Measurements from ENCODE around the gene GNB1L. TPM values are rescaled to one million over a fixed set of nuclear protein-coding genes. Genes with fewer than 3 reads are reported as not detected.

The GNB1L gene
- total RNA-seq, 3 donors from 2014 or later, result 25.9 to 26.3 (median 26.0) TPM

- no peak overlapping the region for H3K4me3 Mint-ChIP-seq
- ATAC-seq (no peak), DNase-seq (no peak)
- H3K27me3 Mint-ChIP-seq (ENCODE audit: low read depth), result no peaks in the 10 kb centered on the region
- no peaks in the 10 kb centered on the region for H3K4me1 Mint-ChIP-seq (ENCODE audit: low read depth)
- no peaks in the 10 kb centered on the region for H3K36me3 Mint-ChIP-seq (ENCODE audit: insufficient read depth)
- H3K9me3 Mint-ChIP-seq, result no peaks in the 10 kb centered on the region
These were observed 10.6 kb upstream of the GNB1L start for GRCh38 chr22:19865141-19865829.

GRCh38 chr22:19864538-19865106 is 9.9 kb upstream of the GNB1L start:
- Mint-ChIP-seq H3K36me3 (ENCODE audit: insufficient read depth) (no peaks in the 10 kb centered on the region), H3K4me3 (no peak overlapping the region), H3K27me3 (ENCODE audit: low read depth) (no peaks in the 10 kb centered on the region), H3K4me1 (ENCODE audit: low read depth) (peaks cover 3% of the 10 kb centered on the region), H3K9me3 (no peaks in the 10 kb centered on the region)
- DNase-seq, result no peak
- no peak for ATAC-seq

- no peaks in the 10 kb centered on the region for H3K36me3 Mint-ChIP-seq (ENCODE audit: insufficient read depth)
- H3K4me3 Mint-ChIP-seq, result no peak overlapping the region
- no peaks in the 10 kb centered on the region for H3K9me3 Mint-ChIP-seq
- H3K4me1 Mint-ChIP-seq (ENCODE audit: low read depth), result peaks cover 5% of the 10 kb centered on the region
- ATAC-seq, result no peak
- no peaks in the 10 kb centered on the region for H3K27me3 Mint-ChIP-seq (ENCODE audit: low read depth)
- DNase-seq, result no peak
These were observed 8.9 kb upstream of the GNB1L start for GRCh38 chr22:19863571-19863970.

- H3K9me3 Mint-ChIP-seq, result no peaks in the 10 kb centered on the region
- no peak for ATAC-seq
- no peaks in the 10 kb centered on the region for H3K27me3 Mint-ChIP-seq (ENCODE audit: low read depth)
- peaks cover 2% of the 10 kb centered on the region for H3K36me3 Mint-ChIP-seq (ENCODE audit: insufficient read depth)
- DNase-seq, result no peak
- no peak overlapping the region for H3K4me3 Mint-ChIP-seq
- peaks cover 10% of the 10 kb centered on the region for H3K4me1 Mint-ChIP-seq (ENCODE audit: low read depth)
These were observed 8.1 kb upstream of the GNB1L start for GRCh38 chr22:19862619-19863246.

GRCh38 chr22:19859861-19860510 is 5.3 kb upstream of the GNB1L start:
- H3K27me3 Mint-ChIP-seq (ENCODE audit: low read depth), result no peaks in the 10 kb centered on the region
- DNase-seq, result no peak
- H3K4me3 Mint-ChIP-seq, result no peak overlapping the region
- ATAC-seq, result no peak
- peaks cover 3% of the 10 kb centered on the region for H3K36me3 Mint-ChIP-seq (ENCODE audit: insufficient read depth)
- H3K4me1 Mint-ChIP-seq (ENCODE audit: low read depth), result peaks cover 26% of the 10 kb centered on the region
- no peaks in the 10 kb centered on the region for H3K9me3 Mint-ChIP-seq

- Mint-ChIP-seq H3K9me3 (no peaks in the 10 kb centered on the region), H3K4me1 (ENCODE audit: low read depth) (peaks cover 44% of the 10 kb centered on the region), H3K36me3 (ENCODE audit: insufficient read depth) (peaks cover 3% of the 10 kb centered on the region), H3K27me3 (ENCODE audit: low read depth) (no peaks in the 10 kb centered on the region), H3K4me3 (peak overlapping the region; percentile 29)
- DNase-seq (no peak), ATAC-seq (no peak)
These were observed 2.7 kb upstream of the GNB1L start for GRCh38 chr22:19857382-19857781.

GRCh38 chr22:19855504-19856409 is 1.1 kb upstream of the GNB1L start:
- peak; percentile 41 to 43 for ATAC-seq
- H3K9me3 Mint-ChIP-seq, result no peaks in the 10 kb centered on the region
- DNase-seq, result peak; percentile 48
- peaks cover 54% of the 10 kb centered on the region for H3K4me1 Mint-ChIP-seq (ENCODE audit: low read depth)
- peaks cover 4% of the 10 kb centered on the region for H3K36me3 Mint-ChIP-seq (ENCODE audit: insufficient read depth)
- no peaks in the 10 kb centered on the region for H3K27me3 Mint-ChIP-seq (ENCODE audit: low read depth)
- H3K4me3 Mint-ChIP-seq, result peak overlapping the region; percentile 95

- H3K4me1 Mint-ChIP-seq (ENCODE audit: low read depth), result peaks cover 59% of the 10 kb centered on the region
- peak overlapping the region; percentile 95 for H3K4me3 Mint-ChIP-seq
- H3K9me3 Mint-ChIP-seq, result no peaks in the 10 kb centered on the region
- DNase-seq (no peak), ATAC-seq (peak; percentile 3 to 12)
- peaks cover 8% of the 10 kb centered on the region for H3K36me3 Mint-ChIP-seq (ENCODE audit: insufficient read depth)
- H3K27me3 Mint-ChIP-seq (ENCODE audit: low read depth), result no peaks in the 10 kb centered on the region
These were observed 546 bp downstream of the GNB1L start for GRCh38 chr22:19853879-19854777.

- H3K27me3 Mint-ChIP-seq (ENCODE audit: low read depth), result no peaks in the 10 kb centered on the region
- no peak for DNase-seq
- peaks cover 8% of the 10 kb centered on the region for H3K36me3 Mint-ChIP-seq (ENCODE audit: insufficient read depth)
- ATAC-seq, result no peak
- H3K4me1 Mint-ChIP-seq (ENCODE audit: low read depth), result peaks cover 60% of the 10 kb centered on the region
- peak overlapping the region; percentile 95 for H3K4me3 Mint-ChIP-seq
- H3K9me3 Mint-ChIP-seq, result no peaks in the 10 kb centered on the region
These were observed 1.4 kb downstream of the GNB1L start for GRCh38 chr22:19853058-19853878.

- Mint-ChIP-seq H3K4me3 (peak overlapping the region; percentile 95), H3K36me3 (ENCODE audit: insufficient read depth) (peaks cover 12% of the 10 kb centered on the region), H3K4me1 (ENCODE audit: low read depth) (peaks cover 57% of the 10 kb centered on the region), H3K9me3 (no peaks in the 10 kb centered on the region), H3K27me3 (ENCODE audit: low read depth) (no peaks in the 10 kb centered on the region)
- ATAC-seq (no peak), DNase-seq (no peak)
These were observed 2.4 kb downstream of the GNB1L start for GRCh38 chr22:19852177-19852781.

- Mint-ChIP-seq H3K4me1 (ENCODE audit: low read depth) (peaks cover 50% of the 10 kb centered on the region), H3K36me3 (ENCODE audit: insufficient read depth) (peaks cover 12% of the 10 kb centered on the region), H3K27me3 (ENCODE audit: low read depth) (no peaks in the 10 kb centered on the region), H3K4me3 (peak overlapping the region; percentile 35), H3K9me3 (no peaks in the 10 kb centered on the region)
- DNase-seq, result no peak
- ATAC-seq, result no peak
These were observed 3.1 kb downstream of the GNB1L start for GRCh38 chr22:19851291-19852176.

Data from activated T-cell treated with anti-CD3 and anti-CD28 coated beads, Interleukin-2, amount 50 U/mL, for 4 hours (primary cell).